Kidney (tissue), 14 donors: ENCODE results near the gene LRBA. TPM values are rescaled to one million over a fixed set of nuclear protein-coding genes. Genes with fewer than 3 reads are reported as not detected.

Experiments used
- DNase-seq, 5 donors: peaks; one replicate each; pipeline ENCODE4 v3.0.0-alpha.2; 2013 to 2020
- FAIRE-seq: peaks from 2 replicates; lab custom pipeline; 2012; peaks lifted over from hg19 to GRCh38; lab: Jason Lieb, UNC
- H3K27ac ChIP-seq, 2 donors: one replicate each; pipeline ENCODE4 v1.7.0; 2013; ENCODE audit warnings: low read depth in 2 of 2, low read length in 2 of 2, inconsistent platforms in 1 of 2
- H3K27me3 ChIP-seq: one replicate; pipeline ENCODE4 v1.7.1; 2013; ENCODE audit warnings: low read length, inconsistent platforms; ENCODE audit not compliant: control insufficient read depth, insufficient read depth
- H3K36me3 ChIP-seq, 3 donors: one replicate each; pipeline versions ENCODE4 v1.7.0 to v1.7.1; 2013; ENCODE audit warnings: low read length in 3 of 3, control low read depth in 1 of 3, inconsistent platforms in 1 of 3; ENCODE audit not compliant: insufficient read depth in 3 of 3, control insufficient read depth in 2 of 3
- H3K4me1 ChIP-seq, 3 donors: one replicate each; pipeline versions ENCODE4 v1.7.0 to v1.7.1; 2013; ENCODE audit warnings: low read length in 3 of 3, inconsistent platforms in 1 of 3, low read depth in 1 of 3; ENCODE audit not compliant: control insufficient read depth in 2 of 3, insufficient read depth in 2 of 3
- H3K4me3 ChIP-seq, 3 donors: one replicate each; pipeline versions ENCODE4 v1.7.0 to v1.8.1; 2013; ENCODE audit warnings: low read length in 3 of 3, control low read depth in 1 of 3, inconsistent platforms in 1 of 3
- H3K9ac ChIP-seq, 3 donors: one replicate each; pipeline versions ENCODE4 v1.7.0 to v1.7.1; 2013; ENCODE audit warnings: low read length in 3 of 3, control low read depth in 1 of 3, inconsistent platforms in 1 of 3
- H3K9me3 ChIP-seq, 3 donors: one replicate each; pipeline versions ENCODE4 v1.7.0 to v1.7.1; 2013; ENCODE audit warnings: low read length in 3 of 3, control low read depth in 1 of 3, inconsistent platforms in 1 of 3; ENCODE audit not compliant: control insufficient read depth in 2 of 3, insufficient read depth in 1 of 3
- CTCF ChIP-seq: IDR thresholded peaks from 3 replicates; pipeline ENCODE4 v1.5.1; 2012; ENCODE audit warnings: mild to moderate bottlenecking, moderate library complexity, borderline replicate concordance; ENCODE audit not compliant: insufficient read depth; ENCODE audit errors: extremely low read depth
- intact Hi-C: fragments of 100-400 bp; cut with DNase I; formaldehyde crosslinking; loops from one replicate; pipeline ENCODE4 v1.11.1; 2022
- polyA plus RNA-seq: library from polyadenylated mRNA; stranded (reverse); fragments of 350-450 nt; fragmentation: Illumina TruSeq; extraction: RNeasy Lipid Tissue Mini Kit (QIAGEN cat#74804); gene quantifications from one replicate; pipeline ENCODE4 v1.2.3, GENCODE V29; 2014; ENCODE audit warnings: low read depth, low replicate concordance; ENCODE audit not compliant: insufficient read depth
- total RNA-seq: library from RNA; stranded (reverse); fragmentation: NEBNext Ultra II Directional; extraction: Animal tissue kit (Norgen Biotek cat#: 25700); gene quantifications from one replicate; pipeline ENCODE4 v1.2.1, GENCODE V29; 2021
- donor health status: control.
- donor health status: control.
- donor health status: control.
- donor health status: control.
- donor health status: control.
- donor health status: DM: yes; HTN: yes; CAD: no.
- donor health status: Normal renal cell carcinoma (clear cell type).

LRBA gene
- total and polyA plus RNA-seq, 2 donors from 2014 or later = 20.3 to 76.7 TPM

- TF ChIP-seq CTCF = peak; percentile 47
- Histone ChIP-seq H3K27ac (no peak overlapping the region), H3K4me3 (no peak overlapping the region), H3K9ac (no peak overlapping the region), H3K4me1 (no peaks in the 10 kb centered on the region), H3K36me3 (no peaks in the 10 kb centered on the region), H3K27me3 (no peaks in the 10 kb centered on the region), H3K9me3 (no peaks in the 10 kb centered on the region)
- FAIRE-seq = peak; percentile 66
- DNase-seq = peak in 3 of 5 donors; percentile 39 to 80 (median 64)
- intact Hi-C loops = no loop called here
These were observed 717.1 kb downstream of the LRBA start for GRCh38 chr4:150297861-150298474.

- Histone ChIP-seq H3K4me3 (no peak overlapping the region), H3K9me3 (no peaks in the 10 kb centered on the region), H3K27me3 (no peaks in the 10 kb centered on the region), H3K4me1 (no peaks in the 10 kb centered on the region), H3K36me3 (no peaks in the 10 kb centered on the region), H3K9ac (no peak overlapping the region), H3K27ac (no peak overlapping the region)
- TF ChIP-seq CTCF = no peak
- DNase-seq = no peak
- intact Hi-C loops = no loop called here
- no peak for FAIRE-seq
These were observed 725.2 kb downstream of the LRBA start for GRCh38 chr4:150289881-150290280.

- no peaks in the 10 kb centered on the region for H3K36me3 ChIP-seq
- intact Hi-C loops = no loop called here
- no peak overlapping the region for H3K4me3 ChIP-seq
- no peak overlapping the region for H3K9ac ChIP-seq
- TF ChIP-seq CTCF = no peak
- no peaks in the 10 kb centered on the region for H3K4me1 ChIP-seq
- no peaks in the 10 kb centered on the region for H3K27me3 ChIP-seq
- no peaks in the 10 kb centered on the region for H3K9me3 ChIP-seq
- FAIRE-seq (no peak), DNase-seq (no peak)
- H3K27ac ChIP-seq = no peak overlapping the region
These were observed 725.9 kb downstream of the LRBA start for GRCh38 chr4:150289198-150289597.

GRCh38 chr4:150286656-150287055 lies 728.4 kb downstream of the LRBA start:
- Histone ChIP-seq H3K9me3 (no peaks in the 10 kb centered on the region), H3K27me3 (no peaks in the 10 kb centered on the region), H3K9ac (no peak overlapping the region), H3K4me3 (no peak overlapping the region), H3K27ac (no peak overlapping the region), H3K36me3 (peaks cover 0 to 12% (median 0%) of the 10 kb centered on the region in 3 donors), H3K4me1 (no peaks in the 10 kb centered on the region)
- intact Hi-C loops = no loop called here
- no peak for DNase-seq
- TF ChIP-seq CTCF = no peak
- FAIRE-seq = no peak
